Chondrocyte (in vitro differentiated cells): ENCODE results near the gene CSNK2A1. TPM values are rescaled to one million over a fixed set of nuclear protein-coding genes. Genes with fewer than 3 reads are reported as not detected.
"Not testable (repeated sequence)": the region's sequence is repeated elsewhere in the genome, so short reads cannot be mapped to it uniquely, and the experiment has no call there.

Experiments used
- DNase-seq: peaks from one replicate; pipeline ENCODE4 v3.0.0; 2021; ENCODE audit warnings: mixed read lengths, low spot score
- H3K27ac Mint-ChIP-seq: one replicate; pipeline ENCODE4 v1.8.0; 2021; ENCODE audit warnings: mild to moderate bottlenecking, moderate library complexity, mixed read lengths; ENCODE audit not compliant: unreplicated experiment
- H3K27me3 Mint-ChIP-seq: 2 replicates; pipeline ENCODE4 v1.8.0; 2021; ENCODE audit warnings: low read depth, mixed read lengths
- H3K36me3 Mint-ChIP-seq: 2 replicates; pipeline ENCODE4 v1.8.0; 2021; ENCODE audit warnings: low read depth, mixed read lengths
- H3K4me1 Mint-ChIP-seq: 2 replicates; pipeline ENCODE4 v1.8.0; 2021; ENCODE audit warnings: low read depth, mild to moderate bottlenecking, mixed read lengths
- H3K4me3 Mint-ChIP-seq: one replicate; pipeline ENCODE4 v1.8.0; 2021; ENCODE audit warnings: mild to moderate bottlenecking, moderate library complexity, mixed read lengths; ENCODE audit not compliant: unreplicated experiment
- H3K9me3 Mint-ChIP-seq: 2 replicates; pipeline ENCODE4 v1.8.0; 2021; ENCODE audit warnings: low read depth, mixed read lengths
- CTCF ChIP-seq: fragments of 200-600 bp; sonication (generic); IDR thresholded peaks from 2 replicates; pipeline ENCODE4 v1.5.0; 2021; ENCODE audit warnings: antibody characterized with exemption, mild to moderate bottlenecking, moderate library complexity
- total RNA-seq: library from RNA; stranded (reverse); gene quantifications from 3 replicates; pipeline ENCODE4 v1.2.1, GENCODE V29; 2021

Gene CSNK2A1
- total RNA-seq, 1 donor from 2014 or later: 122 TPM

- Mint-ChIP-seq H3K27ac (no peak overlapping the region), H3K4me3 (no peak overlapping the region), H3K9me3 (no peaks in the 10 kb centered on the region), H3K27me3 (no peaks in the 10 kb centered on the region), H3K36me3 (no peaks in the 10 kb centered on the region), H3K4me1 (peaks cover 55% of the 10 kb centered on the region)
- TF ChIP-seq CTCF: no peak
- no peak for DNase-seq
These were observed 30.2 kb downstream of the CSNK2A1 start for GRCh38 chr20:513429-513828.

- not testable (repeated sequence) for H3K4me3 Mint-ChIP-seq, H3K27ac Mint-ChIP-seq, H3K9me3 Mint-ChIP-seq, H3K27me3 Mint-ChIP-seq, H3K36me3 Mint-ChIP-seq, DNase-seq
- peak; percentile 18 for TF ChIP-seq CTCF
- H3K4me1 Mint-ChIP-seq: peaks cover 42% of the 10 kb centered on the region
These were observed 33.1 kb downstream of the CSNK2A1 start for GRCh38 chr20:510328-511057.

DNA sequence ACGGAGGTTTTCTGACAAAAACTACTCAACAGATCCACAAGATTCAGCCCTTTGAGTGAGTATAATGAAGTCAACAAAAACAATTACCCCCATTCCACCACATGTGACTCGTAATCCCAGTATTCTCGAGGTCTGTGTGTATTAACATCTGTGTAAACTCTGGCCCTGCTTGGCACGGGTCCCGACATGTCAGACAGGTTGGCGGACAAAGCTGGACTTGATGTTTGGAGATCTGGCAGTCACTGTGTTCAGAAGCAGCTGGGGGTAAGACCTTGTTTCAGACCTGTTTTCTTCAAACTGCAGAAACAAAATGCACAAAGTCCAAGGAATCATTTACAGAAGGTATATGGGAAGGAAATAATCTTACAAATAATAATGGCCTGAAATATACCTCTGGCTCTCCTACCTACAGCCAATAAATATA is 35.2 kb downstream of the CSNK2A1 start:
- DNase-seq, H3K27me3 Mint-ChIP-seq, H3K36me3 Mint-ChIP-seq, H3K9me3 Mint-ChIP-seq, H3K4me3 Mint-ChIP-seq: not testable (repeated sequence)
- H3K27ac Mint-ChIP-seq: peak overlapping the region; percentile 36
- H3K4me1 Mint-ChIP-seq: peaks cover 35% of the 10 kb centered on the region

DNA sequence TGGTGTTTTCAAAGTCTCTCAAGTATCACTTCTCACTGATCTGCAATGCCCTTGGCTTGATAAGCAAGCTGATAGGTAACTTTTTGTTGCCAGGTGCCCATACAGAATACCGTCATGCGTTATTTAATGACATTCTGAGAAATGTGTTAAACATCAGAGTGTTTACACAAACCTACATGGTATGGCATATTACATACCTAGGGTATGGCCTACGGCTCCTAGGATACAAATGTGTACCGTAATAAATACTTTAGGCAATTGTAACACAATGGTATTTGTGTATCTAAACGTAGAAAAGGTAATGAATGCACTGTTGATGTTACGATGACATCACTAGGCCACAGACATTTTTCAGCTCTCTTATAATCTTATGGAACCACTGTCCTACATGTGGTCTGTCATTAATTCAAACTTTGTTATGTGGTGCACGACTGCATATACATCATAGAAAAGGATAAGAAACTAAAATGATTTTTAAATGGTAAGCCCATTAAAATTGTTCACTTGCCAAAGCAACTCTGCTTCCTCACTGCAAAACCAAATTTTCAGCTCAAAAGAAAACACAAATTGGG is 35.7 kb downstream of the CSNK2A1 start:
- Mint-ChIP-seq H3K9me3 (no peaks in the 10 kb centered on the region), H3K4me1 (peaks cover 31% of the 10 kb centered on the region), H3K36me3 (peaks cover 8% of the 10 kb centered on the region), H3K4me3 (no peak overlapping the region), H3K27ac (no peak overlapping the region), H3K27me3 (no peaks in the 10 kb centered on the region)
- no peak for TF ChIP-seq CTCF
- DNase-seq: no peak

- TF ChIP-seq CTCF: no peak
- H3K27ac Mint-ChIP-seq: no peak overlapping the region
- no peaks in the 10 kb centered on the region for H3K9me3 Mint-ChIP-seq
- DNase-seq: no peak
- peaks cover 27% of the 10 kb centered on the region for H3K4me1 Mint-ChIP-seq
- no peak overlapping the region for H3K4me3 Mint-ChIP-seq
- no peaks in the 10 kb centered on the region for H3K27me3 Mint-ChIP-seq
- peaks cover 15% of the 10 kb centered on the region for H3K36me3 Mint-ChIP-seq
These were observed 36.4 kb downstream of the CSNK2A1 start for GRCh38 chr20:507006-507758.
